ENCODE results near the gene NOTCH1.

Gene NOTCH1

DNA sequence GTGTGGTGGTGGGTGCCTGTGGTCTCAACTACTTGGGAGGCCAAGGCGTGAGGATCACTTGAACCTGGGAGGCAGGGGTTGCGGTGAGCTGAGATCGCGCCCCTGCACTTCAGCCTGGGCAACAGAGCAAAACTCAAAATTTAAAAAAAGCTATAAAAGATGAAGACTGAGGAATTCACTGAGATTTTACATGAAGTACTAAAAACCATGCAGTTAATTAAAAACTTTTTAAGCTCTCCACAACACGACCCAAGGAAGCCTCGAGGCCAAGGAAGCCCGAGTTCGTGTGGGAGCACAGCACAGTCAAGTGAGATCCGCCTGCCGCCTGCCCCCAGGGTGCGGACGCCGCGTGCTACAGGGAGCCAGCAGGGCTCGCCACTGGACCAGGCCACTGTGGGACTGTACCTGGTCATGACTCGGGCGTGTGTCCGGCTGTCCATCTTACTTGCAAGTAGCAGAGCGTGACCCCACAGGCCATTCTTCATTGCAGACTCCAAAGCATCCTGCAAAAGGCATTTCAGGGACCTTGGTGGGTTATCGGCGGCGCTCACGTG, 85.0 kb downstream of the NOTCH1 start:
- no peak for DNase-seq (ENCODE audit: low read depth)
- TF ChIP-seq, protein P1, sequence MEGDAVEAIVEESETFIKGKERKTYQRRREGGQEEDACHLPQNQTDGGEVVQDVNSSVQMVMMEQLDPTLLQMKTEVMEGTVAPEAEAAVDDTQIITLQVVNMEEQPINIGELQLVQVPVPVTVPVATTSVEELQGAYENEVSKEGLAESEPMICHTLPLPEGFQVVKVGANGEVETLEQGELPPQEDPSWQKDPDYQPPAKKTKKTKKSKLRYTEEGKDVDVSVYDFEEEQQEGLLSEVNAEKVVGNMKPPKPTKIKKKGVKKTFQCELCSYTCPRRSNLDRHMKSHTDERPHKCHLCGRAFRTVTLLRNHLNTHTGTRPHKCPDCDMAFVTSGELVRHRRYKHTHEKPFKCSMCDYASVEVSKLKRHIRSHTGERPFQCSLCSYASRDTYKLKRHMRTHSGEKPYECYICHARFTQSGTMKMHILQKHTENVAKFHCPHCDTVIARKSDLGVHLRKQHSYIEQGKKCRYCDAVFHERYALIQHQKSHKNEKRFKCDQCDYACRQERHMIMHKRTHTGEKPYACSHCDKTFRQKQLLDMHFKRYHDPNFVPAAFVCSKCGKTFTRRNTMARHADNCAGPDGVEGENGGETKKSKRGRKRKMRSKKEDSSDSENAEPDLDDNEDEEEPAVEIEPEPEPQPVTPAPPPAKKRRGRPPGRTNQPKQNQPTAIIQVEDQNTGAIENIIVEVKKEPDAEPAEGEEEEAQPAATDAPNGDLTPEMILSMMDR (conservative IDR thresholded peaks at IDR 0.05; ENCODE audit: low read length) = no peak
- no peak overlapping the region for H3K4me3 ChIP-seq (ENCODE audit: low read length)

DNA sequence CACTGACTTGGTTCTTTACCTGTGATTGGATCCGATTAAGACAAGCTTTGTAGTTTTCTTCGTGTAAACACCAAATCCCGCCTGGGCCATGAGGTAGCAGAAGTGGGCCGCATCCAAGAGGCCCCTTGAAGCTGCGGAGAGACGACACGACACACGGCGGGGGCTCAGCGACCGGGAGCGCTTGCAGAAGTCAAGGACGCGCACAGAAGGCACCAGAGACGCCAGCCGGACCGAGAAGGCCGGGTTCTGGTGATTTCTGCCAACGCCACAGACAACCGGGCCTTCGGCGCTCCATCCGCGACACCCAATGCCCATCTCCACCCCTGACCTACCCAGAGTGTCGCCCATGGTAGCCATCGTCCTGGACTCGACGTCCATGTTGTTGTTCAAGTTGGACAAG, 86.4 kb downstream of the NOTCH1 start:
- no peak overlapping the region for H3K4me3 ChIP-seq (ENCODE audit: low read length)
- DNase-seq (ENCODE audit: low read depth) = no peak
- TF ChIP-seq, protein P1 (conservative IDR thresholded peaks at IDR 0.05; ENCODE audit: low read length) = no peak

DNA sequence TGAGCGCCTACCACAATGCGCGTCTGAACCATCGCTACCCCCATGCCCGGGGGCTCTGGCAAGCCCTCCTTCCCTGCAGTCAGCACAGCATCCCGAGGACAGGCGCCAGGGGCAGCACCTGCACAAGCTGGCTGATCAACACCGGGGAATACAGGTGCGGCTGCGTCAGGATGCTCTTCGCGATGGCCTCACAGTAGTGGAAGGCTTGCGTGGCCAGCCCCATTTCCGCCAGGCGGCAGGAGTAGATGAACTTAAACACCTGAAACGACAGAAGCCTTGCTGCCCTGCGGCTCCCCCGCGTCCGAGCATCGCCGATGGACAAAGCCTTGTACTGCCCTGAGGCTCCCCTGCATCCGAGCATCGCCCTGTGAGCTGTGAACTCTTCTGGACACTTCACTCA, 88.5 kb downstream of the NOTCH1 start:
- H3K4me3 ChIP-seq (ENCODE audit: low read length) = no peak overlapping the region
- DNase-seq (ENCODE audit: low read depth) = no peak
- TF ChIP-seq, protein P1 (conservative IDR thresholded peaks at IDR 0.05; ENCODE audit: low read length) = no peak

DNA sequence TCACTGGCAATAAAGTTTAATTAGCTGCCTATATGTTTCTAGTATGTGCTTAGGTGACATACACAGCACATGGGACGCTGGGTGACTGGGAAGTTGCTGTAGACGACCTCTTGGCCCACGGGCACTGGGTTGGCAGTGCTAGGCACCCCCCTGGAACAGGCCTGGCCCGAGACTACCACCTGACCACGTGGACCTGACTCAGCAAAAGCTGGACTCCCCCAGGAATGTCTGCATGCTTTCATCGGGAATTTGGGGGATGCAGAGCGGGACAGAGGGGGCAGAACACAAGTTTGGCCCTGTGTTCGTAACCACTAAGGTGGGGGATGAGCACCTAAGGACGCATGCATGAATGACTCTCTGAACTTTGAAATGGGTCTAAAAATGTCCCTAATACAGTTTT, 89.6 kb downstream of the NOTCH1 start:
- no peak overlapping the region for H3K4me3 ChIP-seq (ENCODE audit: low read length)
- TF ChIP-seq, protein P1 (conservative IDR thresholded peaks at IDR 0.05; ENCODE audit: low read length) = no peak
- DNase-seq (ENCODE audit: low read depth) = no peak

DNA sequence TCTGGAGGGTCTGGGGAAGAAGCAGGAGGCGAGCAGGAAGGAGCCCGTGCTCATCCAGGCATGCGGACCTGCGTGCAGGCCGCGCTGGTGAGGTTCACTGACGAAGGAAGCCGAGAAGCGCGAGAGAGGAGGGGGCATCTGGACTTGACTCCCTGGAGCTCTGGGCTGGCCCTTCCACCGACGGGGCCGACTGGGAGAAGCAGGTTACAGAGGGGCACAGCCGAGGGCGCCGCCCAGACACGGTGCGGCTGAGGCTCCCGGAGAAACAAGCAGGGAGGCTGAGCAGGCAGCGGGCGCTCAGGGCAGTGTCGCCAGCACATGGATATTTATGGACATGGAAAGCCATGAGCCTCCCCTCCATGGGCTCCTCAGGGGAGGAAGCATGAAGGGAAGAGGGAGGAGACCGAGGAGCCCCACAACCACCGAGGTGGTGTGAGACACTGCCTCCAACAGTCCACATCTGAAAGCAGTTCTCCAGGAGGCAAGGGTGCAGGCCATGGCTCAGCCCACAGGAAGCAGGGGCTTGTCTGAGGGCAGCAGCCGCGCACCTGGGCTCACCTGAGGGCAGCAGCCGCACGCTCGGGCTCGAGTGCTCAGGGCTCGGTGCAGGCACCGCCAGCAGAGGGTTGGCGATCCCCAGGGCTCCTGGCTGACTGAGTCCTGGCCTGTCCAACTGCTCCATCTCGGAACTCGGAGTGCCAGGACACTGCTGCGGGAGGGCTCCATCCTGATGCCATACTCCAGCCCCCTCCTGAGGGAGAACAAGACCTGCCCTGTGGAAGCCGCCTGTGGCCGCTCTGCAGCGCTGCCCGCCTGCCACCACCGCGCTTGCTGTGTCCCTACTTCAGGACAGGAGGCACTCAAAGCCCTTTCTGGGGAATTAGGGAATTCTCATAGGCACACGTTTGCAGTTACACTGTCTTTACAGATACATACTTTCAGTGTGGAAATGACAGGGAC, 90.5 kb downstream of the NOTCH1 start:
- TF ChIP-seq, protein P1 (conservative IDR thresholded peaks at IDR 0.05; ENCODE audit: low read length) = no peak
- no peak overlapping the region for H3K4me3 ChIP-seq (ENCODE audit: low read length)
- no peak for DNase-seq (ENCODE audit: low read depth)

DNA sequence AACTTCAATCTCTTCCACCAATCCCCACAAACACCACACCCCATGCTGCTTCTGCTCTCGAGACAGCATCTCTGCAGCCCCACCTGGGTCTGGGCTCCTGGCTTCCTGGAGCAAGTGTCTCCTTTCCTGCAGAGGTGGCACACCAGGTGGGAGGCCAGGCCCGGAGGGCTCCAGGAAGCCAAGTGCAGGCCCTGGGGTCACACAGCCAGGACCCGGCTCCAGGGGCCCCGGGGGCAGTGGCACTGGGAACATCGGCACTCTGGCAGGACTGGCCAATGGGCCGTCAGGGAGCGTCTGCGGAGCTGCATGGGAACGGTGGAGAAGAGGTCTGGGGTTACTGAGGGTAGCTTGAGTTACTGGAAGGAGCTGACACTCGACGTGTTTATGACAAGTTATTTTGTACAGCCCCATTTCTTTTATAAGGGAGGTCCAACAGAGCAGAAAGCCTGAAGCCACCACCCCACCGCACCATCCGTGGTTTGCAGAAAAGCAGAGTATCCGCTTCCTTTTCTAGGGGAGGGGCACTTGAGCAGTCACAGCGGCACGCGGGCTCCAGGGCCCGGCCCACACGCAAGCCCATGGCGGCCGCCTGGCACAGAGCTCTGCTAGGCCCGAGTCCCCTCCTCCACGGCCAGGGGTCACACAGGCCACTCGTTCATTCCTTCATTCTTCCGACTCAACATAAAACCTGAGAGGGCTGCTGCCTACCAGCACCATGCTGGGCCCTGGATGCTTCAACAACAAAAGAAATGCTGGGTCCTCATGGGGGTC, 91.6 kb downstream of the NOTCH1 start:
- no peak overlapping the region for H3K4me3 ChIP-seq (ENCODE audit: low read length)
- no peak for DNase-seq (ENCODE audit: low read depth)
- TF ChIP-seq, protein P1 (conservative IDR thresholded peaks at IDR 0.05; ENCODE audit: low read length) = no peak
